ENCODE results near the gene PTEN. TPM values are rescaled to one million over a fixed set of nuclear protein-coding genes. Genes with fewer than 3 reads are reported as not detected.
"Not testable (repeated sequence)": the region's sequence is repeated elsewhere in the genome, so short reads cannot be mapped to it uniquely, and the experiment has no call there.

Gene PTEN
- polyA plus RNA-seq: 40.4 TPM

- no peaks in the 10 kb centered on the region for H3K36me3 Mint-ChIP-seq
- H3K27ac Mint-ChIP-seq: peak within 1 kb of the TSS; percentile 92 to 99 (median 95)
- H3K4me1 Mint-ChIP-seq: peaks cover 31 to 41% (median 34%) of the 10 kb centered on the region in 3 donors
- peak within 1 kb of the TSS; percentile 95 to 98 (median 98) for H3K4me3 Mint-ChIP-seq
- H3K27me3 Mint-ChIP-seq: no peaks in the 10 kb centered on the region
- no peaks in the 10 kb centered on the region for H3K9me3 Mint-ChIP-seq
These were observed at the start of gene PTEN, which contains the start of gene KLLN for GRCh38 chr10:87863053-87863943. TSS of gene PTEN (plus strand) at chr10:87863625. CDS start at chr10:87864470, 845 bp downstream. TSS of gene KLLN (minus strand) at chr10:87863533. CDS start at chr10:87862487, 1,046 bp downstream.

DNA sequence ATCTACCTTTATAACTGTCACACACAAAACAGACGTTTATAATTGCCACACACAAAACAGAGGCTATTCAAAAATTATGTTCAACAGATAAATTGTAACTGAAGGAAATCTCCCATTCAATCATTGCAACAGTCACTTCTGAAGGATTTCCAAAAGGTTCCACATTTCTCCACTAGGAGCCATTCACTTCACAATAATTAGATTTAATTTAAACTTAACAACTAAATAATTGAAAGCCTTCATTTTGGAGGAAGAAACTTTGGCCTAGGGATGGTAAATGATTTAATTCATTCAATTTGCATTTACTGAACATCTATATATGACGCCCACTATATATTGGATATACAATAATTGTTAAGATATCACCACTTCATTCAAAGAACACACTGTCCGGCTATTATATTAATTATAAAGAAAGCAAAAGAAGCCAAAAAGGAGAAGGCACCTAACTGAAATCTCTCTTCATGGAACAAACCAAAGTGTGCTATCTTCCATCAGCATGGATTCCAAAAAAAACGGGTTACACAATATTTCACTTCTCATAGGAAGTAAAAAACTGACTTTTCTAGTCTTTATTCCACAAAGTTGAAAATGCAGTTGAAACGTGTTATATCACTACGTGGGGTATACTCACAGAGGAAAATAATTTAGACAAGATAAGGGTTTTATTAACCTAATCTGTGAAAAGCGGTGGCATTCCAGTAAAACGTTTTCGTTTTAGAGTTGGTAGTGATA lies 47.1 kb upstream of the PTEN start:
- H3K27me3 Mint-ChIP-seq: no peaks in the 10 kb centered on the region
- no peaks in the 10 kb centered on the region for H3K9me3 Mint-ChIP-seq
- peak overlapping the region; percentile 95 to 99 (median 97) for H3K4me3 Mint-ChIP-seq
- peak overlapping the region; percentile 74 to 98 (median 97) for H3K27ac Mint-ChIP-seq
- H3K36me3 Mint-ChIP-seq: peaks cover 8% of the 10 kb centered on the region
- peaks cover 25 to 38% (median 27%) of the 10 kb centered on the region in 3 donors for H3K4me1 Mint-ChIP-seq

DNA sequence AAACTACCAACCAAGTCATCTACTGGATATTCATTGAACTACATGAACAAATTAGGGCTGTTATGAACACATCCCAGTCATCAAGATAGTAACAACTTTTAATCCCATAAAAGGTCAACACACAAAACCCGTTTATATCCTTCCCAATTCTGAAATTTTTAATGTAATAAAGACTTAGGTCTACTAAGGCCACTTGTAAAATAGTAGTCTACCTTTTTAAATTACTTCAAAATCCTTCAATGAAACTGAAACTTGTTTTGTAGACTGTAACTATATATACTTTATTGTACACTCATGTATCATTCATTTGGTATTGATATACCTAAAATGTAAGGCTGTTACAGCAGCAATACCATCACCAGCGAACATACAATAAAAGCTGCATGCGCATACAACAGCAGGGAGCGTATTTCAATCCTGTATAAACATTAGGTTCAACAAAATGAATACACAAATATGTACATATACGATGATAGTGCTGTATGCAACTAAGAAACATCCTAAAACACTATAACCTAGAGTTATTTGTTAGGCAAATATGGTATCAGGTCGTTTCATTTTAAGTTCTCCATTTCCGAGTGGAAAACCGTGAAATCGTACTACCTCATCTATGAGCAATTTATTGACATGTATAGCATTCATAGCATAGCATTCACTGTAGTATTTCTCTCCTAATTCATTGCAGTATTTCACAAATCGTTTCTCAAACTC lies 46.4 kb upstream of the PTEN start:
- Mint-ChIP-seq H3K4me3 (peak overlapping the region; percentile 95 to 99 (median 97)), H3K4me1 (peaks cover 25 to 32% (median 26%) of the 10 kb centered on the region in 3 donors), H3K27me3 (no peaks in the 10 kb centered on the region), H3K9me3 (no peaks in the 10 kb centered on the region), H3K27ac (peak overlapping the region; percentile 97 to 100 (median 98)), H3K36me3 (peaks cover 8% of the 10 kb centered on the region)

- Mint-ChIP-seq H3K27ac (peak within 1 kb of the TSS; percentile 97 to 100 (median 98)), H3K4me1 (peaks cover 25 to 32% (median 26%) of the 10 kb centered on the region in 3 donors), H3K27me3 (no peaks in the 10 kb centered on the region), H3K36me3 (peaks cover 9% of the 10 kb centered on the region), H3K4me3 (peak within 1 kb of the TSS; percentile 95 to 99 (median 97)), H3K9me3 (no peaks in the 10 kb centered on the region)
These were observed 45.6 kb upstream of the PTEN start, which contains the start of gene ATAD1 for GRCh38 chr10:87817609-87818504. TSS of gene ATAD1 (minus strand) at chr10:87818226. CDS start at chr10:87814599, 3,627 bp downstream.

- Mint-ChIP-seq H3K36me3 (peaks cover 9% of the 10 kb centered on the region), H3K9me3 (no peaks in the 10 kb centered on the region), H3K27me3 (no peaks in the 10 kb centered on the region), H3K27ac (peak overlapping the region; percentile 97 to 100 (median 98)), H3K4me1 (peaks cover 25 to 32% (median 26%) of the 10 kb centered on the region in 3 donors), H3K4me3 (peak overlapping the region; percentile 95 to 99 (median 97))
These were observed 44.7 kb upstream of the PTEN start for GRCh38 chr10:87818505-87819288.

GRCh38 chr10:87819289-87819585 lies 44.2 kb upstream of the PTEN start:
- Mint-ChIP-seq H3K4me1 (peaks cover 24 to 31% (median 25%) of the 10 kb centered on the region in 3 donors), H3K27me3 (no peaks in the 10 kb centered on the region), H3K9me3 (no peaks in the 10 kb centered on the region), H3K27ac (peak overlapping the region in 2 of 3 donors; percentile 97 to 100), H3K36me3 (peaks cover 8% of the 10 kb centered on the region), H3K4me3 (peak overlapping the region in 3 of 4 donors; percentile 39 to 97 (median 97))

GRCh38 chr10:87826653-87827052 lies 36.8 kb upstream of the PTEN start:
- H3K4me3 Mint-ChIP-seq: no peak overlapping the region
- peaks cover 1% of the 10 kb centered on the region for H3K36me3 Mint-ChIP-seq
- H3K9me3 Mint-ChIP-seq: no peaks in the 10 kb centered on the region
- H3K4me1 Mint-ChIP-seq: no peaks in the 10 kb centered on the region
- H3K27me3 Mint-ChIP-seq: no peaks in the 10 kb centered on the region
- H3K27ac Mint-ChIP-seq: no peak overlapping the region

DNA sequence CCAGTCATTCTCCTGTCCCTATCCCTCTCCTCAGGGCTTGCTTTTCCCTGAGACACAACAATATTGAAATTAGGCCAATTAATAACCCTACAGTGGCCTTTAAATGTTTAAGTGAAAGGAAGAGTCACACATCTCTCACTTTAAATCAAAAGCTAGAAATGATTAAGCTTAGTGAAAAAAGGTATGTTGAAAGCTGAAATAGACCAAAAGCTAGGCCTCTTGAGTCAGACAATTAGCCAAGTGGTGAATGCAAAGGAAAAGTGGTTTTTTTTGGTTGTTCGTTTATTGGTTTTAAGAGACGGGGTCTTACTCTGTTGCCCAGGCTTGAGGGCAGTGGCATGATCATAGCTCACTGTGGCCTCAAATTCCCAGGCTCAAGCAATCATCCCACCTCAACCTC lies 35.7 kb upstream of the PTEN start:
- Mint-ChIP-seq H3K4me3 (no peak overlapping the region), H3K36me3 (no peaks in the 10 kb centered on the region), H3K27me3 (no peaks in the 10 kb centered on the region), H3K27ac (no peak overlapping the region), H3K9me3 (no peaks in the 10 kb centered on the region), H3K4me1 (no peaks in the 10 kb centered on the region)

DNA sequence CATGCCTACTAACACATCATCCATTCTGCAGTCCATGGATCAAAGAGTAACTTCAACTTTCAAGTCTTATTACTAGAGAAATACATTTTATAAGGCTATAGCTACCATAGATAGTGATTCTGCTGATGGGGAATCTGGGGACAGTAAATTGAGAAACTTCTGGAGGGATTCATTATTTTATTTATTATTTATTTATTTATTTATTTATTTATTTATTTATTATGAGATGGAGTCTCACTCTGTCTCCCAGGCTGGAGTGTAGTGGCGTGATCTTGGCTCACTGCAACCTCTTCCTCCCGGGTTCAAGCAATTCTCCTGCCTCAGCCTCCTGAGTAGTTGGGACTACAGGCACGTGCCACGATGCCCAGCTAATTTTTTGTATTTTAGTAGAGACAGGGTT lies 34.4 kb upstream of the PTEN start:
- H3K27me3 Mint-ChIP-seq, H3K9me3 Mint-ChIP-seq, H3K4me1 Mint-ChIP-seq, H3K36me3 Mint-ChIP-seq, H3K27ac Mint-ChIP-seq, H3K4me3 Mint-ChIP-seq: not testable (repeated sequence)

DNA sequence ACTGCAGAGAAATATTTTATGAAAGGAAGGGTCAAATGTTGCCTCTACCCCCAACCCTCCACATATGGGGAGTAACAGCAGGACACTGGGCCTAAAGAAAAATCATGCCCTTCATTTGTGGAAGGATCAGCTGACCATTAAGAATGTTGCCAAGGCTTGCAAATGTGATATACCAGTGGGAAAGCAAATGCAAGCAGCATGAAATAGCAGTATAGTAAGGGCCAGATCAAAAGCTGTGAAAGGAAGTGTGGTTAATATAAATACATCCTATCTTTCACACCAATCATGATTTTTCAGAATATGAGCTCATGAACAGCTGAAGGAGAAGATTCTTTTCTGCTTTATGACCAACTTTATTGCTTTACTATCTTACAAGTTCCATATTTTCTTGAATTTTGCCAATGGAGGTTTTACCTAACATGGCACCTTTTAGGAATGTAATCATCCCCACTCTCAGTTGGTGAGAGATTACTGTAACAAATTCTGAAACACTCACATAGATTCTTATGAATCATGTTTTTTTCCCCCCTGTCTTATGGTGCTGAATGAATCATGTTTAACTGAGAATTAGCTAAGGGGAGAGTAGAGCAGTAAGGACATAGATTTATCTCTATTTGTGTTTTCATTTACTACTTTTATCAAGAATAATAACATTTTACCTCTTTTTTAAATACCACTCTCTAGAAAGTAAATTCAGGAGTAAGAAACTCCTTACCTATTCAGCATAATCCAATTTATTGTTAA lies 33.3 kb upstream of the PTEN start:
- H3K27me3 Mint-ChIP-seq: no peaks in the 10 kb centered on the region
- no peak overlapping the region for H3K27ac Mint-ChIP-seq
- H3K4me3 Mint-ChIP-seq: no peak overlapping the region
- no peaks in the 10 kb centered on the region for H3K9me3 Mint-ChIP-seq
- no peaks in the 10 kb centered on the region for H3K36me3 Mint-ChIP-seq
- no peaks in the 10 kb centered on the region for H3K4me1 Mint-ChIP-seq

DNA sequence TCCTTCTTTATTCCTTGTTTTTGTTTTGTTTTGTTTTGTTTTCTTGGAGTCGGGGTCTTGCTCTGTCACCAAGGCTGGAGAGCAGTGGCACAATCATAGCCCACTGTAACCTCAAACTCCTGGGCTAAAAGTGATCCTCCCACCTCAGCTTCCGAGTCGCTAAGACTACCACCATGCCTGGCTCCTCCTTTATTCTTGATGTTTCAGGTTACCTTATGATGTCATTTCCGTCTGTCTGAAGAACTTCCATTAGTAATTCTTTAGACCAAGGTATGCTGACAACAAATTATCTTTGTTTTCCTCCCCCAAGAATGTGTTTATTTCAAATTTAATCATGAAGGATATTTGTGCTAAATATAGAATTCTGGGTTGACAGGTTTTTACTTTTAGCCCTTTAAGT lies 27.3 kb upstream of the PTEN start:
- Mint-ChIP-seq H3K36me3 (peaks cover 5% of the 10 kb centered on the region), H3K27me3 (no peaks in the 10 kb centered on the region), H3K9me3 (no peaks in the 10 kb centered on the region), H3K27ac (no peak overlapping the region), H3K4me3 (no peak overlapping the region), H3K4me1 (peaks cover 3 to 7% (median 6%) of the 10 kb centered on the region in 3 donors)

- H3K27me3 Mint-ChIP-seq: no peaks in the 10 kb centered on the region
These were observed 26.0 kb upstream of the PTEN start for GRCh38 chr10:87837445-87837844.

DNA sequence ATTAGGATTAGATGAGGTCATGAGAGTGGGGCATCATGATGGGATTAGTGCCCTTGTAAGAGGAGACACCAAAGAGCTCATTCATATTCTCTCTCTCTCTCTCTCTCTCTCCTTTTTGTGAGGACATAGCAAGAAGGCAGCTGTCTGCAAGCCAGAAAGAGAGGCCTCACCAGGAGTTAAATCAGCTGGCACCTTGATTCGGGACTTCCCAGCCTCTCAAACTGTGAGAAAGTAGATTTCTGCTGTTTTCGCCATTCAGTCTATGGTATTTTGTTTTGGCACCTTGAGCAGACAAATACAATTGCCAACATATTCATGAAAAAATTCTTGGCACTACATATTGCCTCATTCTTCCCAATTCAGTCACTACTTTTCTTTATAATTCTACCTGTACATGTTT lies 24.8 kb upstream of the PTEN start:
- no peak overlapping the region for H3K27ac Mint-ChIP-seq
- no peaks in the 10 kb centered on the region for H3K27me3 Mint-ChIP-seq
- H3K36me3 Mint-ChIP-seq: peaks cover 5% of the 10 kb centered on the region
- H3K4me3 Mint-ChIP-seq: peak overlapping the region in 1 of 4 donors; percentile 44
- peaks cover 3 to 7% (median 6%) of the 10 kb centered on the region in 3 donors for H3K4me1 Mint-ChIP-seq
- H3K9me3 Mint-ChIP-seq: no peaks in the 10 kb centered on the region

More at GRCh38 chr10:87837445-87837844, 26.0 kb upstream of the PTEN start:
- Mint-ChIP-seq H3K9me3 (no peaks in the 10 kb centered on the region), H3K4me3 (no peak overlapping the region), H3K36me3 (peaks cover 5% of the 10 kb centered on the region), H3K4me1 (peaks cover 3 to 7% (median 6%) of the 10 kb centered on the region in 3 donors), H3K27ac (no peak overlapping the region)
